ENCODE measurements around the gene FCRLB. TPM values are rescaled to one million over a fixed set of nuclear protein-coding genes. Genes with fewer than 3 reads are reported as not detected.
"Not testable (repeated sequence)": the region's sequence is repeated elsewhere in the genome, so short reads cannot be mapped to it uniquely, and the experiment has no call there.

Gene FCRLB
- total RNA-seq, 4 donors from 2014 or later = 0.15 to 0.81 (median 0.23) TPM; not detected in 1

- no peaks in the 10 kb centered on the region for H3K9me3 ChIP-seq
- no peak for TF ChIP-seq EP300 (IDR thresholded peaks at IDR 0.05)
- TF ChIP-seq POLR2A (IDR thresholded peaks at IDR 0.05) = no peak
- no peak for TF ChIP-seq POLR2AphosphoS5 (IDR thresholded peaks at IDR 0.05)
- no peak for TF ChIP-seq CTCF (IDR thresholded peaks at IDR 0.05)
- no peak overlapping the region for H3K4me3 ChIP-seq
- no peaks in the 10 kb centered on the region for H3K36me3 ChIP-seq
- H3K27me3 ChIP-seq = peaks cover 45% of the 10 kb centered on the region
- H3K4me1 ChIP-seq = peaks cover 0 to 17% (median 4%) of the 10 kb centered on the region in 3 donors
- WGBS, 2 donors (ENCODE audit: low coverage in 1 of 2) = 86 to 100% methylated on average over 1 of the region's 1 CpG
- no peak for ATAC-seq
- no peak overlapping the region for H3K27ac ChIP-seq
These were observed 1.1 kb downstream of the FCRLB start for GRCh38 chr1:161722406-161722805.

GRCh38 chr1:161723459-161724141, 2.3 kb downstream of the FCRLB start:
- peaks cover 36% of the 10 kb centered on the region for H3K27me3 ChIP-seq
- H3K27ac ChIP-seq = no peak overlapping the region
- H3K4me3 ChIP-seq = no peak overlapping the region
- TF ChIP-seq EP300 (IDR thresholded peaks at IDR 0.05) (no peak), CTCF (IDR thresholded peaks at IDR 0.05) (no peak)
- ATAC-seq = no peak
- 91% methylated on average over 1 of the region's 8 CpGs; no CpG with 5 or more reads in 1 of the 2 donors for WGBS, 2 donors (ENCODE audit: low coverage in 1 of 2)
- no peaks in the 10 kb centered on the region for H3K36me3 ChIP-seq
- no peaks in the 10 kb centered on the region for H3K9me3 ChIP-seq
- H3K4me1 ChIP-seq = peaks cover 0 to 22% (median 4%) of the 10 kb centered on the region in 3 donors

- peak overlapping the region; percentile 68 to 87 for H3K4me3 ChIP-seq
- not testable (repeated sequence) for H3K36me3 ChIP-seq, ATAC-seq, H3K9me3 ChIP-seq
- peaks cover 0 to 22% (median 4%) of the 10 kb centered on the region in 3 donors for H3K4me1 ChIP-seq
- peak overlapping the region in 3 of 4 donors; percentile 82 to 85 (median 84) for H3K27ac ChIP-seq
- peaks cover 25% of the 10 kb centered on the region for H3K27me3 ChIP-seq
- 5 to 58% methylated on average over 8 to 11 of the region's 22 CpGs for WGBS, 2 donors (ENCODE audit: low coverage in 1 of 2)
These were observed 4.0 kb downstream of the FCRLB start for GRCh38 chr1:161725258-161725907.

GRCh38 chr1:161725908-161726472, 4.6 kb downstream of the FCRLB start:
- H3K9me3 ChIP-seq = no peaks in the 10 kb centered on the region
- peaks cover 0 to 22% (median 4%) of the 10 kb centered on the region in 3 donors for H3K4me1 ChIP-seq
- no peaks in the 10 kb centered on the region for H3K36me3 ChIP-seq
- peak; percentile 41 for ATAC-seq
- 0 to 3% methylated on average over 4 to 8 of the region's 34 CpGs for WGBS, 2 donors (ENCODE audit: low coverage in 1 of 2)
- H3K4me3 ChIP-seq = peak overlapping the region; percentile 68 to 87
- TF ChIP-seq POLR2A (IDR thresholded peaks at IDR 0.05) = no peak
- no peak for TF ChIP-seq EP300 (IDR thresholded peaks at IDR 0.05)
- TF ChIP-seq CTCF (IDR thresholded peaks at IDR 0.05) = peak in 3 of 4 experiments; percentile 34 to 46 (median 34)
- TF ChIP-seq POLR2AphosphoS5 (IDR thresholded peaks at IDR 0.05) = no peak
- H3K27ac ChIP-seq = peak overlapping the region in 3 of 4 donors; percentile 82 to 85 (median 84)
- H3K27me3 ChIP-seq = peaks cover 23% of the 10 kb centered on the region

GRCh38 chr1:161726473-161727255, 5.3 kb downstream of the FCRLB start:
- peaks cover 17% of the 10 kb centered on the region for H3K27me3 ChIP-seq
- ATAC-seq = peak; percentile 87
- H3K36me3 ChIP-seq = no peaks in the 10 kb centered on the region
- peaks cover 0 to 22% (median 4%) of the 10 kb centered on the region in 3 donors for H3K4me1 ChIP-seq
- TF ChIP-seq CTCF (IDR thresholded peaks at IDR 0.05) = peak in 1 of 4 experiments; percentile 29
- TF ChIP-seq POLR2AphosphoS5 (IDR thresholded peaks at IDR 0.05) = no peak
- peak; percentile 64 to 73 for TF ChIP-seq POLR2A (IDR thresholded peaks at IDR 0.05)
- peak overlapping the region in 3 of 4 donors; percentile 82 to 85 (median 84) for H3K27ac ChIP-seq
- no peaks in the 10 kb centered on the region for H3K9me3 ChIP-seq
- H3K4me3 ChIP-seq = peak overlapping the region; percentile 68 to 87
- WGBS, 2 donors (ENCODE audit: low coverage in 1 of 2) = no CpG with 5 or more reads among the region's 83 CpGs
